Chondrocyte (in vitro differentiated cells): ENCODE measurements around the gene SND1. TPM values are rescaled to one million over a fixed set of nuclear protein-coding genes. Genes with fewer than 3 reads are reported as not detected.

Source experiments
- DNase-seq: peaks from one replicate; pipeline ENCODE4 v3.0.0; 2021; ENCODE audit warnings: mixed read lengths, low spot score
- H3K27ac Mint-ChIP-seq: one replicate; pipeline ENCODE4 v1.8.0; 2021; ENCODE audit warnings: mild to moderate bottlenecking, moderate library complexity, mixed read lengths; ENCODE audit not compliant: unreplicated experiment
- H3K27me3 Mint-ChIP-seq: 2 replicates; pipeline ENCODE4 v1.8.0; 2021; ENCODE audit warnings: low read depth, mixed read lengths
- H3K36me3 Mint-ChIP-seq: 2 replicates; pipeline ENCODE4 v1.8.0; 2021; ENCODE audit warnings: low read depth, mixed read lengths
- H3K4me1 Mint-ChIP-seq: 2 replicates; pipeline ENCODE4 v1.8.0; 2021; ENCODE audit warnings: low read depth, mild to moderate bottlenecking, mixed read lengths
- H3K4me3 Mint-ChIP-seq: one replicate; pipeline ENCODE4 v1.8.0; 2021; ENCODE audit warnings: mild to moderate bottlenecking, moderate library complexity, mixed read lengths; ENCODE audit not compliant: unreplicated experiment
- H3K9me3 Mint-ChIP-seq: 2 replicates; pipeline ENCODE4 v1.8.0; 2021; ENCODE audit warnings: low read depth, mixed read lengths
- total RNA-seq: library from RNA; stranded (reverse); gene quantifications from 3 replicates; pipeline ENCODE4 v1.2.1, GENCODE V29; 2021
- TF ChIP-seq, protein P1 (sequence below): fragments of 200-600 bp; sonication (generic); IDR thresholded peaks from 2 replicates; pipeline ENCODE4 v1.5.0; 2021; ENCODE audit warnings: antibody characterized with exemption, mild to moderate bottlenecking, moderate library complexity

Gene SND1
- total RNA-seq, 1 donor from 2014 or later: 229 TPM

DNA sequence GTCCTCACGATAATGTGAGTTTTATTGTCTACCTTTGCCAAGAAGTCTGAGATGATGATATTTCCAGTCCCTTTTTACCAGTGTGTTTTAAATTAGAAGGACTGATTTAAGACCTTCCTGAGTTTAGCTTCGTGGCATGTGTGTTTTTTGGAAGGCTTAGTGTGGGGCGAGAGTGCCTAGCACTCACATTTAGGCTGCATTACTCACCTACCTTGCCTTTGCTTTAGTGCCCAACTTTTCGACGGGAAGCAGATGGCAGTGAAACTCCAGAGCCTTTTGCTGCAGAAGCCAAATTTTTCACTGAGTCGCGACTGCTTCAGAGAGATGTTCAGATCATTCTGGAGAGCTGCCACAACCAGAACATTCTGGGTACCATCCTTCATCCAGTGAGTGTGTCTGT is 50.9 kb downstream of the SND1 start:
- H3K4me3 Mint-ChIP-seq: no peak overlapping the region
- H3K27ac Mint-ChIP-seq: no peak overlapping the region
- peaks cover 9% of the 10 kb centered on the region for H3K4me1 Mint-ChIP-seq
- peaks cover 29% of the 10 kb centered on the region for H3K36me3 Mint-ChIP-seq
- TF ChIP-seq, protein P1, sequence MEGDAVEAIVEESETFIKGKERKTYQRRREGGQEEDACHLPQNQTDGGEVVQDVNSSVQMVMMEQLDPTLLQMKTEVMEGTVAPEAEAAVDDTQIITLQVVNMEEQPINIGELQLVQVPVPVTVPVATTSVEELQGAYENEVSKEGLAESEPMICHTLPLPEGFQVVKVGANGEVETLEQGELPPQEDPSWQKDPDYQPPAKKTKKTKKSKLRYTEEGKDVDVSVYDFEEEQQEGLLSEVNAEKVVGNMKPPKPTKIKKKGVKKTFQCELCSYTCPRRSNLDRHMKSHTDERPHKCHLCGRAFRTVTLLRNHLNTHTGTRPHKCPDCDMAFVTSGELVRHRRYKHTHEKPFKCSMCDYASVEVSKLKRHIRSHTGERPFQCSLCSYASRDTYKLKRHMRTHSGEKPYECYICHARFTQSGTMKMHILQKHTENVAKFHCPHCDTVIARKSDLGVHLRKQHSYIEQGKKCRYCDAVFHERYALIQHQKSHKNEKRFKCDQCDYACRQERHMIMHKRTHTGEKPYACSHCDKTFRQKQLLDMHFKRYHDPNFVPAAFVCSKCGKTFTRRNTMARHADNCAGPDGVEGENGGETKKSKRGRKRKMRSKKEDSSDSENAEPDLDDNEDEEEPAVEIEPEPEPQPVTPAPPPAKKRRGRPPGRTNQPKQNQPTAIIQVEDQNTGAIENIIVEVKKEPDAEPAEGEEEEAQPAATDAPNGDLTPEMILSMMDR: no peak
- no peak for DNase-seq
- H3K27me3 Mint-ChIP-seq: no peaks in the 10 kb centered on the region
- no peaks in the 10 kb centered on the region for H3K9me3 Mint-ChIP-seq

- Mint-ChIP-seq H3K4me1 (peaks cover 14% of the 10 kb centered on the region), H3K9me3 (no peaks in the 10 kb centered on the region), H3K27ac (no peak overlapping the region), H3K36me3 (peaks cover 29% of the 10 kb centered on the region), H3K27me3 (no peaks in the 10 kb centered on the region), H3K4me3 (no peak overlapping the region)
- DNase-seq: no peak
- TF ChIP-seq, protein P1: no peak
Observed at GRCh38 chr7:127704211-127704610, 52.2 kb downstream of the SND1 start.

DNA sequence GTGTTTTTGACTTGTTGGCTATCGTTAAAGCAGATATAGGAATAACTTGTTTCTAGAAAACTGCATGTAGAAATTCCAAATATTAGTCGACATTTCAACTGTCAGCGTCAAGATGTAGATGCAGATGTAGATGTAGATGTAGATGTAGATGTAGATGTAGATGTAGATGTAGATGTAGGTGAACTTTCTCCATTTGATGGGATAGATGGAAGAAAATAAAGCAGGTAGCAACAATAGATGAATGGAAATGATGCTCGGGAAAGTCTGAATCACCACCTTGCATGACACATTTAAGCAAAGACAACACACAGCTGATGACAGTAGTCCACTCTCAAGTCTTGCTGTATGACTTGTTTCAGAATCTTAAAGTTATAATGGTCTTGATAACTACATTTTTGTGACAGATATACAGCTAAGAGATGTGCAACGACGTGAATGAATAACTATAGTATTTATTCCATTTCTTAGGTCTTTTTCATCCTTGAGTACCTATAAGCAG is 53.5 kb downstream of the SND1 start:
- TF ChIP-seq, protein P1: no peak
- Mint-ChIP-seq H3K27me3 (no peaks in the 10 kb centered on the region), H3K27ac (no peak overlapping the region), H3K9me3 (no peaks in the 10 kb centered on the region), H3K4me3 (no peak overlapping the region), H3K4me1 (peaks cover 14% of the 10 kb centered on the region), H3K36me3 (peaks cover 31% of the 10 kb centered on the region)
- DNase-seq: no peak

GRCh38 chr7:127706766-127707165 is 54.8 kb downstream of the SND1 start:
- peaks cover 9% of the 10 kb centered on the region for H3K9me3 Mint-ChIP-seq
- peaks cover 36% of the 10 kb centered on the region for H3K36me3 Mint-ChIP-seq
- H3K4me1 Mint-ChIP-seq: peaks cover 14% of the 10 kb centered on the region
- TF ChIP-seq, protein P1: no peak
- no peaks in the 10 kb centered on the region for H3K27me3 Mint-ChIP-seq
- DNase-seq: no peak
- H3K27ac Mint-ChIP-seq: no peak overlapping the region
- H3K4me3 Mint-ChIP-seq: no peak overlapping the region

DNA sequence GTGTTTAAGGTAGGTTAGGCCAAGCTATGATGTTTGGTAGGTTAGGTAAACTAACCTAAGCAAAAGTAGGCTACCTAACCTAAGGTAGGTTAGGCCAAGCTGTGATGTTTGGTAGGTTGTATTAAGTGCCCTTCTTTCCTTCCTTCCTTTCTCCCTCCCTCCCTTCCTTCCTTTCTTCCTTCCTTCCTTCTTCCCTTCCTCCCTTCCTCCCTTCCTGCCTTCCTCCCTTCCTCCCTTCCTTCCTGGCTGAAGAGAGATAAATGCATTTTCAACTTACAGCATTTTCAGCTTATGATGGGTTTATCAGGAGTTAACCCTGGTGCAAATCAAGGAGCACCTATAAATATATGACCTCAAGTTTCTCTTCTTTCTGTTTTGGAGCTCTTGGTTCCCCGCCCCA is 56.2 kb downstream of the SND1 start:
- no peak for DNase-seq
- Mint-ChIP-seq H3K4me1 (peaks cover 14% of the 10 kb centered on the region), H3K27ac (peak overlapping the region; percentile 24), H3K4me3 (no peak overlapping the region), H3K27me3 (no peaks in the 10 kb centered on the region), H3K9me3 (peaks cover 11% of the 10 kb centered on the region), H3K36me3 (peaks cover 40% of the 10 kb centered on the region)
- TF ChIP-seq, protein P1: no peak
